ENCODE results near the gene HPS6. TPM values are rescaled to one million over a fixed set of nuclear protein-coding genes. Genes with fewer than 3 reads are reported as not detected.

HPS6 gene
- total and polyA plus RNA-seq, 8 donors = 5.2 to 11.6 (median 7.5) TPM

GRCh38 chr10:102068216-102068615 lies 3.1 kb downstream of the HPS6 start:
- no peaks in the 10 kb centered on the region for H3K9me3 ChIP-seq
- DNase-seq (peak in 4 of 6 donors; percentile 31 to 77 (median 68)), ATAC-seq (no peak), FAIRE-seq (no peak)
- H3K4me1 ChIP-seq = peaks cover 7 to 18% (median 9%) of the 10 kb centered on the region in 3 donors
- H3K4me3 ChIP-seq = no peak overlapping the region
- intact Hi-C loops (cut with DNase I) = no loop called here
- 30 to 40% methylated on average over 1 of the region's 1 CpG for WGBS, 2 donors
- no peak overlapping the region for H3K27ac ChIP-seq
- TF ChIP-seq CTCF (IDR thresholded peaks at IDR 0.05) = no peak
- no peaks in the 10 kb centered on the region for H3K27me3 ChIP-seq
- no peaks in the 10 kb centered on the region for H3K36me3 ChIP-seq

DNA sequence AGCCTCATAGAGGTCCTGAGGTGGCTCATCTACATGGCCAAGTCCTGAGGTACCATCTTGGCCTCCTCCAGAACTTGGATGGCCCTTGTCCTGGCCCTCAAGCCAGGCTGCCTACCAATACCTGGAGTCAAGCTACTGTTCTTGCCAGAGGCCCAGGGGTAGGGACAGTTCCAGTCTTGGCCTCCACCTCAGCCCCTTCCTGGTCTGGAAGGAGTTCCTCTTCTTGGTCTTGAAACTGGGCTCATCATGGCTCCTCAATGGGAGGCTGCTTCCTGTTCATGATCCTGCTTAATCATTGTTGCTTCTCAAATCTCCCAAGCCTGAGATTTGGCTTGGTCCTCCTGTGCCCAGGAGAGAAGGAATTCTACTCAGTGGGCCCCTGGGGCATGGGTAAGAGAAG lies 3.9 kb downstream of the HPS6 start:
- Histone ChIP-seq H3K27ac (no peak overlapping the region), H3K4me1 (peaks cover 7 to 18% (median 9%) of the 10 kb centered on the region in 3 donors), H3K27me3 (no peaks in the 10 kb centered on the region), H3K9me3 (no peaks in the 10 kb centered on the region), H3K4me3 (no peak overlapping the region), H3K36me3 (no peaks in the 10 kb centered on the region)
- no peak for DNase-seq
- no peak for TF ChIP-seq CTCF (IDR thresholded peaks at IDR 0.05)
- no peak for FAIRE-seq
- intact Hi-C loops (cut with DNase I) = no loop called here
- no peak for ATAC-seq

GRCh38 chr10:102072673-102073527 lies 7.8 kb downstream of the HPS6 start:
- no peaks in the 10 kb centered on the region for H3K9me3 ChIP-seq
- FAIRE-seq (no peak), DNase-seq (peak; percentile 60 to 85 (median 76)), ATAC-seq (peak; percentile 74 to 99 (median 93))
- H3K27ac ChIP-seq = no peak overlapping the region
- 73 to 75% methylated on average over 4 of the region's 4 CpGs for WGBS, 2 donors
- no peaks in the 10 kb centered on the region for H3K36me3 ChIP-seq
- no peaks in the 10 kb centered on the region for H3K27me3 ChIP-seq
- TF ChIP-seq CTCF (IDR thresholded peaks at IDR 0.05) = peak; percentile 87 to 92 (median 90)
- intact Hi-C loops (cut with DNase I) = no loop called here
- peaks cover 0 to 2% (median 0%) of the 10 kb centered on the region in 3 donors for H3K4me1 ChIP-seq
- H3K4me3 ChIP-seq = no peak overlapping the region

- H3K9me3 ChIP-seq = no peaks in the 10 kb centered on the region
- H3K36me3 ChIP-seq = no peaks in the 10 kb centered on the region
- intact Hi-C loops (cut with DNase I) = no loop called here
- no peak overlapping the region for H3K27ac ChIP-seq
- FAIRE-seq (no peak), ATAC-seq (no peak), DNase-seq (no peak)
- 88 to 94% methylated on average over 3 of the region's 3 CpGs for WGBS, 2 donors
- no peaks in the 10 kb centered on the region for H3K27me3 ChIP-seq
- no peaks in the 10 kb centered on the region for H3K4me1 ChIP-seq
- no peak overlapping the region for H3K4me3 ChIP-seq
- TF ChIP-seq CTCF (IDR thresholded peaks at IDR 0.05) = no peak
Measured at GRCh38 chr10:102083541-102083940, 18.4 kb downstream of the HPS6 start.

DNA sequence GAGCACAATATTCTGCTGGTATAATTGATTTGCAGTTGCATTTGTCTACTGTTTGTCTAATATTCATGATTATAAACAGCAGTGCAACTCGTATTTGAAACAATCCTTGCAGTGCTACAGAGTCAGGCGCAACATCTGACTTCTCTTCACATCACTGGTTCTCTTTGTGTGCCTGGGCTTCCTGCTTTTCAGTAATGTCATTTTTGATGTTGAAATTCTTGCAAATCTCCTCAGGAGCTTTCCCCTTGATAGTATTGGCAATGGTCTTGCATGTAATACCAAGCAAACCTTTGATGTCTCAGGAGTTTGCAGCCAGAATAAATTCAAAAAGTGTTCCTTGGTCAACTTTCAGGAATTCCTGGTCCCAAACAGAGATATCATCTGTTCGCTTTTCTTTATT lies 20.2 kb downstream of the HPS6 start:
- Histone ChIP-seq H3K27me3 (no peaks in the 10 kb centered on the region), H3K36me3 (no peaks in the 10 kb centered on the region), H3K9me3 (no peaks in the 10 kb centered on the region), H3K4me3 (no peak overlapping the region), H3K4me1 (no peaks in the 10 kb centered on the region), H3K27ac (no peak overlapping the region)
- WGBS, 2 donors = 81 to 88% methylated on average over 3 of the region's 3 CpGs
- no peak for ATAC-seq
- intact Hi-C loops (cut with DNase I) = no loop called here
- no peak for FAIRE-seq
- no peak for TF ChIP-seq CTCF (IDR thresholded peaks at IDR 0.05)
- no peak for DNase-seq

Data from pancreas (tissue), 10 donors.